IMR-90 (cell line): Measurements from ENCODE around the gene ADAMTSL2. TPM values are rescaled to one million over a fixed set of nuclear protein-coding genes. Genes with fewer than 3 reads are reported as not detected.

ENCODE experiments used
- ATAC-seq: fragments of 200-7000 bp; cut with Tn5 transposase; 2 replicates; pipeline ENCODE4 v1.9.1; 2020; ENCODE audit warnings: low read depth, mild to moderate bottlenecking, moderate library complexity
- BruUV-seq: library from RNA; stranded (reverse); fragments of 400-500 nt; replicated peaks from 2 replicates; lab custom pipeline; 2021; lab: Mats Ljungman, UMichigan
- CTCF ChIA-PET: fragments of 300-600 bp; formaldehyde crosslinking; extraction: SDS; loops from one replicate; lab custom pipeline; 2021; ENCODE audit warnings: antibody characterized with exemption; lab: Yijun Ruan, JAX
- POLR2A ChIA-PET: fragments of 300-600 bp; sonication (Branson Sonifier 250); formaldehyde crosslinking; loops from one replicate; lab custom pipeline; 2022; ENCODE audit warnings: antibody characterized with exemption; ENCODE audit not compliant: unreplicated experiment; lab: Charles Lee
- DNase-seq: peaks from one replicate; pipeline ENCODE4 v3.0.0; 2013
- H2AFZ ChIP-seq: replicated peaks from 2 replicates; pipeline ENCODE3; 2013; ENCODE audit warnings: low read length, mild to moderate bottlenecking; ENCODE audit not compliant: poor library complexity
- H2AK5ac ChIP-seq: 2 replicates; pipeline ENCODE4 v1.6.1; 2013; ENCODE audit warnings: low read depth, low read length, inconsistent platforms
- H2AK9ac ChIP-seq: replicated peaks from 2 replicates; pipeline ENCODE3; 2013; ENCODE audit warnings: mild to moderate bottlenecking, low read depth, low read length, moderate library complexity; ENCODE audit not compliant: poor library complexity
- H2BK120ac ChIP-seq: 2 replicates; pipeline ENCODE4 v1.6.1; 2013; ENCODE audit warnings: low read depth, low read length, inconsistent platforms
- H2BK15ac ChIP-seq: 3 replicates; pipeline ENCODE4 v1.6.1; 2013; ENCODE audit warnings: low read depth, low read length, inconsistent platforms
- H2BK20ac ChIP-seq: 2 replicates; pipeline ENCODE4 v1.6.1; 2013; ENCODE audit warnings: low read depth, mild to moderate bottlenecking, inconsistent platforms, low read length, moderate library complexity
- H2BK5ac ChIP-seq: 2 replicates; pipeline ENCODE4 v1.6.1; 2013; ENCODE audit warnings: mild to moderate bottlenecking, low read depth, low read length, inconsistent platforms; ENCODE audit not compliant: poor library complexity, severe bottlenecking
- H3K14ac ChIP-seq: replicated peaks from 2 replicates; pipeline ENCODE4 v1.6.1; 2013; ENCODE audit warnings: low read depth, low read length, inconsistent platforms
- H3K18ac ChIP-seq: 2 replicates; pipeline ENCODE4 v1.6.1; 2013; ENCODE audit warnings: low read depth, low read length, control low read depth
- H3K23ac ChIP-seq: 2 replicates; pipeline ENCODE4 v1.6.1; 2013; ENCODE audit warnings: low read depth, low read length, inconsistent platforms
- H3K27ac ChIP-seq: 2 replicates; pipeline ENCODE4 v1.5.1; 2013; ENCODE audit warnings: mild to moderate bottlenecking, control low read depth, low read length; ENCODE audit not compliant: insufficient read depth
- H3K27me3 ChIP-seq: 2 replicates; pipeline ENCODE4 v1.6.1; 2013; ENCODE audit warnings: low read length; ENCODE audit not compliant: control insufficient read depth, insufficient read depth
- H3K36me3 ChIP-seq: 2 replicates; pipeline ENCODE4 v1.6.1; 2013; ENCODE audit warnings: low read length, mixed read lengths; ENCODE audit not compliant: control insufficient read depth, insufficient read depth
- H3K4ac ChIP-seq: 2 replicates; pipeline ENCODE4 v1.6.1; 2013; ENCODE audit warnings: low read depth, low read length, inconsistent platforms
- H3K4me1 ChIP-seq: 2 replicates; pipeline ENCODE4 v1.6.1; 2013; ENCODE audit warnings: low read length, mixed read lengths; ENCODE audit not compliant: control insufficient read depth, insufficient read depth
- H3K4me2 ChIP-seq: 2 replicates; pipeline ENCODE4 v1.6.1; 2013; ENCODE audit warnings: low read depth, mild to moderate bottlenecking, control low read depth, low read length, moderate library complexity
- H3K4me3 ChIP-seq: 2 replicates; pipeline ENCODE4 v1.5.1; 2013; ENCODE audit warnings: low read depth, mild to moderate bottlenecking, control low read depth, low read length, moderate library complexity; ENCODE audit not compliant: insufficient read depth
- H3K56ac ChIP-seq: 2 replicates; pipeline ENCODE4 v1.6.1; 2013; ENCODE audit warnings: low read length, inconsistent platforms; ENCODE audit not compliant: insufficient read depth; ENCODE audit errors: extremely low read depth
- H3K79me1 ChIP-seq, 2 experiments: 2 replicates each; pipeline ENCODE4 v1.6.1; 2013; ENCODE audit warnings: low read length in 2 of 2, inconsistent platforms in 1 of 2, low read depth in 1 of 2
- H3K9ac ChIP-seq: 2 replicates; pipeline ENCODE4 v1.6.1; 2013; ENCODE audit warnings: low read depth, low read length, control low read depth
- H3K9me1 ChIP-seq: 2 replicates; pipeline ENCODE4 v1.6.1; 2013; ENCODE audit warnings: low read length, inconsistent platforms; ENCODE audit not compliant: insufficient read depth
- H3K9me3 ChIP-seq: 2 replicates; pipeline ENCODE4 v1.6.1; 2013; ENCODE audit warnings: low read length; ENCODE audit not compliant: control insufficient read depth, insufficient read depth
- H4K20me1 ChIP-seq: 2 replicates; pipeline ENCODE4 v1.6.1; 2013; ENCODE audit warnings: low read length, inconsistent platforms; ENCODE audit not compliant: insufficient read depth
- H4K5ac ChIP-seq: 2 replicates; pipeline ENCODE4 v1.6.1; 2013; ENCODE audit warnings: mild to moderate bottlenecking, low read depth, low read length, control low read depth
- H4K8ac ChIP-seq, 2 experiments: 2 replicates each; pipeline ENCODE4 v1.6.1; 2013; ENCODE audit warnings: low read depth in 2 of 2, low read length in 2 of 2, control low read depth in 1 of 2, inconsistent platforms in 1 of 2
- H4K91ac ChIP-seq: 2 replicates; pipeline ENCODE4 v1.6.1; 2013; ENCODE audit warnings: low read depth, low read length, inconsistent platforms; ENCODE audit not compliant: insufficient read depth
- BHLHE40 ChIP-seq: fragments of 150-350 bp; IDR thresholded peaks from 2 replicates; pipeline ENCODE4 v1.6.1; 2016; ENCODE audit warnings: mild to moderate bottlenecking, low read depth, low read length
- CEBPB ChIP-seq: IDR thresholded peaks from 2 replicates; pipeline ENCODE4 v1.6.1; 2012; ENCODE audit warnings: low read depth, low read length, improper control_type of control experiment
- MAFK ChIP-seq: IDR thresholded peaks from 2 replicates; pipeline ENCODE4 v1.6.1; 2012; ENCODE audit warnings: low read depth, low read length, improper control_type of control experiment
- MAZ ChIP-seq: IDR thresholded peaks from 2 replicates; pipeline ENCODE4 v1.6.1; 2012; ENCODE audit warnings: low read depth, mild to moderate bottlenecking, low read length, improper control_type of control experiment, moderate library complexity, borderline replicate concordance
- MXI1 ChIP-seq: IDR thresholded peaks from 2 replicates; pipeline ENCODE4 v1.6.1; 2012; ENCODE audit warnings: low read depth, mild to moderate bottlenecking, low read length, moderate library complexity, borderline replicate concordance
- NFE2L2 ChIP-seq: fragments of 150-350 bp; IDR thresholded peaks from 2 replicates; pipeline ENCODE4 v1.6.1; 2016; ENCODE audit warnings: low read depth, mild to moderate bottlenecking, low read length
- POLR2A ChIP-seq: IDR thresholded peaks from 2 replicates; pipeline ENCODE4 v1.6.1; 2012; ENCODE audit warnings: mild to moderate bottlenecking, low read depth, low read length
- RAD21 ChIP-seq: IDR thresholded peaks from 2 replicates; pipeline ENCODE4 v1.6.1; 2012; ENCODE audit warnings: low read length, improper control_type of control experiment
- RCOR1 ChIP-seq: IDR thresholded peaks from 2 replicates; pipeline ENCODE4 v1.6.1; 2012; ENCODE audit warnings: mild to moderate bottlenecking, low read length, improper control_type of control experiment; ENCODE audit not compliant: insufficient replicate concordance
- SMC3 ChIP-seq: fragments of 150-350 bp; IDR thresholded peaks from 2 replicates; pipeline ENCODE4 v1.6.1; 2016; ENCODE audit warnings: low read depth, mild to moderate bottlenecking, antibody characterized with exemption, low read length, moderate library complexity
- USF2 ChIP-seq: fragments of 150-350 bp; IDR thresholded peaks from 2 replicates; pipeline ENCODE4 v1.6.1; 2017; ENCODE audit warnings: mild to moderate bottlenecking, antibody characterized with exemption, low read length, low read depth
- WGBS, 2 experiments: methylation state at CpG; one replicate each; pipeline versions ENCODE4 v1.1.5 to v1.1.7; 2013; ENCODE audit warnings: missing lambda C conversion rate in 2 of 2; ENCODE audit not compliant: insufficient read length in 1 of 2; ENCODE audit errors: extremely low coverage in 2 of 2; 5-methylcytosine and 5-hydroxymethylcytosine counted together
- dilution Hi-C: fragments of 300-500 bp; cut with HindIII; formaldehyde crosslinking; loops from one replicate; pipeline ENCODE4 v1.14.3; 2018; ENCODE audit warnings: low sequenced_read_pairs; ENCODE audit not compliant: unreplicated experiment
- in situ Hi-C: fragments of 300-500 bp; cut with MboI; formaldehyde crosslinking; loops from 3 replicates; pipeline ENCODE4 v1.14.3; 2019; ENCODE audit warnings: low sequenced_read_pairs, inconsistent platforms, mixed read lengths
- intact Hi-C: fragments of 100-400 bp; cut with micrococcal nuclease; formaldehyde crosslinking; loops from 2 replicates; pipeline ENCODE4 v1.10.0; 2022
- polyA plus RNA-seq, 3 experiments: library from polyadenylated mRNA; depleted of rRNA; stranded (reverse); fragments of >200 nt; gene quantifications; 2 replicates each; pipeline ENCODE4 v1.2.3, GENCODE V29; 2012; ENCODE audit warnings: low replicate concordance in 1 of 3
- total RNA-seq: library from RNA; depleted of rRNA; stranded (reverse); fragments of >200 nt; gene quantifications from 2 replicates; pipeline ENCODE4 v1.2.3, GENCODE V29; 2012
- TF ChIP-seq, protein P1 (sequence below): conservative IDR thresholded peaks from 2 replicates; pipeline ENCODE4 v1.5.1; 2012; ENCODE audit warnings: mild to moderate bottlenecking, low read depth, low read length, improper control_type of control experiment

Gene ADAMTSL2
- total and polyA plus RNA-seq, 2 of the 4 experiments (the other 2 are of a cell fraction) = not detected

GRCh38 chr9:133493845-133494540 lies 40.5 kb upstream of the ADAMTSL2 start:
- Histone ChIP-seq H3K4ac (no peak overlapping the region), H4K8ac (no peak overlapping the region), H2AK5ac (no peak overlapping the region), H3K14ac (no peak overlapping the region), H2BK120ac (no peak overlapping the region), H3K79me1 (no peaks in the 10 kb centered on the region), H4K20me1 (0 out of 2 replicates have a peak, but pooled peaks cover 5% of the 10 kb centered on the region), H3K4me2 (no peak overlapping the region), H3K27me3 (peaks cover 56% of the 10 kb centered on the region), H2BK15ac (no peak overlapping the region), H3K23ac (no peak overlapping the region), H2AK9ac (no peak overlapping the region), H3K27ac (no peak overlapping the region), H2BK5ac (no peak overlapping the region), H3K4me1 (peaks cover 3% of the 10 kb centered on the region; the same call in 1 of the 2 replicates), H2AFZ (no peak overlapping the region), H3K9me3 (no peaks in the 10 kb centered on the region), H3K4me3 (no peak overlapping the region), H4K91ac (no peak overlapping the region), H2BK20ac (no peak overlapping the region), H4K5ac (no peak overlapping the region), H3K18ac (no peak overlapping the region), H3K56ac (no peak overlapping the region), H3K36me3 (no peaks in the 10 kb centered on the region), H3K9ac (no peak overlapping the region), H3K9me1 (peaks cover 5% of the 10 kb centered on the region; the same call in 1 of the 2 replicates)
- dilution Hi-C loops (no loop called here), in situ Hi-C loops (loop anchor here (25.0 kb wide), 1 partner anchor 457 kb away; the partner anchor contains the start of gene GTF3C5), intact Hi-C loops (no loop called here)
- no peak for ATAC-seq
- ChIA-PET POLR2A (no interaction called here), CTCF (no interaction called here)
- TF ChIP-seq USF2 = no peak
- TF ChIP-seq, protein P1, sequence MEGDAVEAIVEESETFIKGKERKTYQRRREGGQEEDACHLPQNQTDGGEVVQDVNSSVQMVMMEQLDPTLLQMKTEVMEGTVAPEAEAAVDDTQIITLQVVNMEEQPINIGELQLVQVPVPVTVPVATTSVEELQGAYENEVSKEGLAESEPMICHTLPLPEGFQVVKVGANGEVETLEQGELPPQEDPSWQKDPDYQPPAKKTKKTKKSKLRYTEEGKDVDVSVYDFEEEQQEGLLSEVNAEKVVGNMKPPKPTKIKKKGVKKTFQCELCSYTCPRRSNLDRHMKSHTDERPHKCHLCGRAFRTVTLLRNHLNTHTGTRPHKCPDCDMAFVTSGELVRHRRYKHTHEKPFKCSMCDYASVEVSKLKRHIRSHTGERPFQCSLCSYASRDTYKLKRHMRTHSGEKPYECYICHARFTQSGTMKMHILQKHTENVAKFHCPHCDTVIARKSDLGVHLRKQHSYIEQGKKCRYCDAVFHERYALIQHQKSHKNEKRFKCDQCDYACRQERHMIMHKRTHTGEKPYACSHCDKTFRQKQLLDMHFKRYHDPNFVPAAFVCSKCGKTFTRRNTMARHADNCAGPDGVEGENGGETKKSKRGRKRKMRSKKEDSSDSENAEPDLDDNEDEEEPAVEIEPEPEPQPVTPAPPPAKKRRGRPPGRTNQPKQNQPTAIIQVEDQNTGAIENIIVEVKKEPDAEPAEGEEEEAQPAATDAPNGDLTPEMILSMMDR = no peak
- no peak for TF ChIP-seq POLR2A
- no peak for TF ChIP-seq SMC3
- no peak for TF ChIP-seq MXI1
- no peak for TF ChIP-seq NFE2L2
- no peak for TF ChIP-seq CEBPB
- no peak for TF ChIP-seq BHLHE40
- no peak for TF ChIP-seq RAD21
- TF ChIP-seq RCOR1 = no peak
- no peak for TF ChIP-seq MAFK
- TF ChIP-seq MAZ = no peak
- no TSS peak for BruUV-seq
- no peak for DNase-seq
- WGBS, 2 experiments = 95% methylated on average over 11 of the region's 23 CpGs; no CpG with 5 or more reads in 1 of the 2 experiments
